Tibial nerve (tissue), 4 donors: ENCODE data around the gene C1orf232. TPM values are rescaled to one million over a fixed set of nuclear protein-coding genes. Genes with fewer than 3 reads are reported as not detected.

Experiments used
- DNase-seq, 2 donors: peaks; one replicate each; pipeline ENCODE4 v3.0.0-alpha.2; 2019; ENCODE audit warnings: low spot score in 2 of 2
- H3K27ac ChIP-seq, 4 donors: fragments of 200-600 bp; sonication (generic) in 3 of 4; one replicate each; pipeline ENCODE4 v1.5.1; 2017 to 2019; ENCODE audit warnings: mild to moderate bottlenecking in 1 of 4
- H3K27me3 ChIP-seq, 2 donors: fragments of 200-600 bp; sonication (generic) in 1 of 2; one replicate each; pipeline versions ENCODE4 v1.5.1 to v1.6.0; 2017 to 2019
- H3K36me3 ChIP-seq, 3 donors: fragments of 200-600 bp; sonication (generic); one replicate each; pipeline ENCODE4 v1.5.1; 2018 to 2019
- H3K4me1 ChIP-seq, 4 donors: fragments of 200-600 bp; sonication (generic) in 3 of 4; one replicate each; pipeline ENCODE4 v1.5.1; 2017 to 2019
- H3K4me3 ChIP-seq, 4 donors: fragments of 200-600 bp; sonication (generic) in 3 of 4; one replicate each; pipeline ENCODE4 v1.5.1; 2017 to 2019; ENCODE audit warnings: mild to moderate bottlenecking in 1 of 4, moderate library complexity in 1 of 4
- H3K9me3 ChIP-seq, 4 donors: fragments of 200-600 bp; sonication (generic) in 3 of 4; one replicate each; pipeline ENCODE4 v1.5.1; 2017 to 2019
- CTCF ChIP-seq, 5 experiments: fragments of 200-600 bp in 3 of 5; fragments of 450-650 bp in 2 of 5; sonication (generic) in 3 of 5; IDR thresholded peaks; one replicate each; pipeline ENCODE4 v1.5.1; 2016 to 2019; ENCODE audit warnings: antibody characterized with exemption in 5 of 5, mild to moderate bottlenecking in 3 of 5, moderate library complexity in 2 of 5
- EP300 ChIP-seq, 2 donors: sonication (generic); formaldehyde crosslinking; IDR thresholded peaks; one replicate each; pipeline ENCODE4 v1.6.1; 2017; ENCODE audit warnings: antibody characterized with exemption in 2 of 2, mild to moderate bottlenecking in 1 of 2
- POLR2A ChIP-seq, 2 donors: fragments of 450-650 bp; IDR thresholded peaks; one replicate each; pipeline ENCODE4 v1.6.1; 2017; ENCODE audit warnings: antibody characterized with exemption in 2 of 2, mild to moderate bottlenecking in 2 of 2, moderate library complexity in 2 of 2
- WGBS, 2 donors: methylation state at CpG; one replicate each; pipeline ENCODE4 v1.1.5; 2018; 5-methylcytosine and 5-hydroxymethylcytosine counted together
- total RNA-seq, 4 donors: library from RNA; depleted of rRNA; stranded (reverse); fragments of >200 nt; gene quantifications; one replicate each; pipeline ENCODE4 v1.1.0, GENCODE V29; 2016

C1orf232 gene
- total RNA-seq, 4 donors from 2014 or later: not detected

- H3K27ac ChIP-seq: peak within 1 kb of the TSS in 1 of 4 donors; percentile 17
- peaks cover 0 to 60% of the 10 kb centered on the region in 2 donors for H3K27me3 ChIP-seq
- 42 to 46% methylated on average over 6 of the region's 6 CpGs for WGBS, 2 donors
- peak within 1 kb of the TSS in 1 of 4 donors; percentile 62 for H3K4me3 ChIP-seq
- TF ChIP-seq CTCF (IDR thresholded peaks at IDR 0.05): no peak
- no peak for TF ChIP-seq POLR2A (IDR thresholded peaks at IDR 0.05)
- no peak for TF ChIP-seq EP300 (IDR thresholded peaks at IDR 0.05)
- no peak for DNase-seq
- H3K4me1 ChIP-seq: peaks cover 0 to 25% (median 9%) of the 10 kb centered on the region in 4 donors
- no peaks in the 10 kb centered on the region for H3K9me3 ChIP-seq
- no peaks in the 10 kb centered on the region for H3K36me3 ChIP-seq
Measured at GRCh38 chr1:26158908-26159742, 9.6 kb downstream of the C1orf232 start, which contains the start of gene FAM110D. Gene FAM110D, plus strand, starts transcription at chr1:26159079. Its CDS starts 2,213 bp downstream, at chr1:26161292.

GRCh38 chr1:26158271-26158907 lies 10.4 kb downstream of the C1orf232 start:
- peaks cover 0 to 60% of the 10 kb centered on the region in 2 donors for H3K27me3 ChIP-seq
- H3K4me3 ChIP-seq: peak overlapping the region in 1 of 4 donors; percentile 62
- no peaks in the 10 kb centered on the region for H3K9me3 ChIP-seq
- WGBS, 2 donors: 75 to 76% methylated on average over 4 to 5 of the region's 5 CpGs
- peaks cover 0 to 19% (median 6%) of the 10 kb centered on the region in 4 donors for H3K4me1 ChIP-seq
- no peak overlapping the region for H3K27ac ChIP-seq
- no peaks in the 10 kb centered on the region for H3K36me3 ChIP-seq
- no peak for DNase-seq
- no peak for TF ChIP-seq POLR2A (IDR thresholded peaks at IDR 0.05)

GRCh38 chr1:26156285-26157038 lies 12.3 kb downstream of the C1orf232 start:
- 21 to 27% methylated on average over 11 to 12 of the region's 12 CpGs for WGBS, 2 donors
- Histone ChIP-seq H3K4me1 (peaks cover 0 to 10% (median 4%) of the 10 kb centered on the region in 4 donors), H3K27ac (peak overlapping the region in 1 of 4 donors; percentile 66), H3K9me3 (no peaks in the 10 kb centered on the region), H3K27me3 (peaks cover 0 to 60% of the 10 kb centered on the region in 2 donors), H3K4me3 (peak overlapping the region in 1 of 4 donors; percentile 36), H3K36me3 (no peaks in the 10 kb centered on the region)
- TF ChIP-seq EP300 (IDR thresholded peaks at IDR 0.05) (no peak), CTCF (IDR thresholded peaks at IDR 0.05) (no peak), POLR2A (IDR thresholded peaks at IDR 0.05) (no peak)
- no peak for DNase-seq

GRCh38 chr1:26155370-26156284 lies 13.1 kb downstream of the C1orf232 start:
- Histone ChIP-seq H3K9me3 (no peaks in the 10 kb centered on the region), H3K36me3 (no peaks in the 10 kb centered on the region), H3K27ac (peak overlapping the region in 1 of 4 donors; percentile 66), H3K4me3 (peak overlapping the region in 1 of 4 donors; percentile 36), H3K4me1 (peaks cover 0 to 2% (median 0%) of the 10 kb centered on the region in 4 donors), H3K27me3 (peaks cover 0 to 57% of the 10 kb centered on the region in 2 donors)
- 56 to 66% methylated on average over 21 of the region's 21 CpGs for WGBS, 2 donors
- TF ChIP-seq EP300 (IDR thresholded peaks at IDR 0.05) (peak in 1 of 2 donors; percentile 38), CTCF (IDR thresholded peaks at IDR 0.05) (no peak), POLR2A (IDR thresholded peaks at IDR 0.05) (no peak)
- no peak for DNase-seq
